Liver (tissue), 3 donors: ENCODE results near the gene ATP5IF1.

ENCODE experiments used
- NR2F2 ChIP-seq: IDR thresholded peaks from 2 replicates; pipeline ENCODE4 v1.6.1; 2016; ENCODE audit warnings: antibody characterized with exemption
- RAD21 ChIP-seq, 2 donors: IDR thresholded peaks; 2 replicates each; pipeline ENCODE4 v1.6.1; 2016; ENCODE audit warnings: antibody characterized with exemption in 2 of 2, mild to moderate bottlenecking in 2 of 2
- TAF1 ChIP-seq: conservative IDR thresholded peaks from 2 replicates; pipeline ENCODE4 v1.6.1; 2016; ENCODE audit warnings: antibody characterized with exemption, mild to moderate bottlenecking
- TF ChIP-seq, protein P1 (sequence below): IDR thresholded peaks from 2 replicates; pipeline ENCODE4 v1.6.1; 2016; ENCODE audit warnings: antibody characterized with exemption, mild to moderate bottlenecking
- TF ChIP-seq, protein P2 (sequence below): IDR thresholded peaks from 2 replicates; pipeline ENCODE4 v1.6.1; 2016; ENCODE audit warnings: antibody characterized with exemption
- TF ChIP-seq, protein P3 (sequence below): fragments of 150-350 bp; IDR thresholded peaks from 2 replicates; pipeline ENCODE4 v1.5.1; 2017; ENCODE audit warnings: improper control_type of control experiment, low read depth, low read length; ENCODE audit not compliant: missing input control
- TF ChIP-seq, protein P4 (sequence below): IDR thresholded peaks from 2 replicates; pipeline ENCODE4 v1.6.1; 2016; ENCODE audit warnings: antibody characterized with exemption
- donor health status: healthy.
- donor health status: healthy.

DNA sequence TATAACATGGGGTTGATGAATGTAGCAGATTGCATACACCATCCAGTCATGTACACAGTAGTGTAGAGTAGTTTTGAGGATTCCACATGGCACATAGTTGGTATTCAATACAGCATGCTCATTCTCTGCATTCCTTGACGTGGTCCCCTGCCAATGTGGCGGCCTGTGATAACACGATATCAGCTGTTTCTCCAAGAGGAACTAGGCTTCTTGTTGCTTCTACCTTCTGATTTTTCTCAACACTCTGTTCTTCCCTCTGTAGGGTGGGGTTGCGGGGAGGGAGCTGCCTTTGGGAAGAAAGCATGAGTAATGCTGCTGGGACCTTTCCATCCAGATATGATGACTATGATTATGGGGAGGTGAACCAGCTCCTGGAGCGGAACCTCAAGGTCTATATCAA lies 42.8 kb downstream of the ATP5IF1 start:
- TF ChIP-seq, protein P1, sequence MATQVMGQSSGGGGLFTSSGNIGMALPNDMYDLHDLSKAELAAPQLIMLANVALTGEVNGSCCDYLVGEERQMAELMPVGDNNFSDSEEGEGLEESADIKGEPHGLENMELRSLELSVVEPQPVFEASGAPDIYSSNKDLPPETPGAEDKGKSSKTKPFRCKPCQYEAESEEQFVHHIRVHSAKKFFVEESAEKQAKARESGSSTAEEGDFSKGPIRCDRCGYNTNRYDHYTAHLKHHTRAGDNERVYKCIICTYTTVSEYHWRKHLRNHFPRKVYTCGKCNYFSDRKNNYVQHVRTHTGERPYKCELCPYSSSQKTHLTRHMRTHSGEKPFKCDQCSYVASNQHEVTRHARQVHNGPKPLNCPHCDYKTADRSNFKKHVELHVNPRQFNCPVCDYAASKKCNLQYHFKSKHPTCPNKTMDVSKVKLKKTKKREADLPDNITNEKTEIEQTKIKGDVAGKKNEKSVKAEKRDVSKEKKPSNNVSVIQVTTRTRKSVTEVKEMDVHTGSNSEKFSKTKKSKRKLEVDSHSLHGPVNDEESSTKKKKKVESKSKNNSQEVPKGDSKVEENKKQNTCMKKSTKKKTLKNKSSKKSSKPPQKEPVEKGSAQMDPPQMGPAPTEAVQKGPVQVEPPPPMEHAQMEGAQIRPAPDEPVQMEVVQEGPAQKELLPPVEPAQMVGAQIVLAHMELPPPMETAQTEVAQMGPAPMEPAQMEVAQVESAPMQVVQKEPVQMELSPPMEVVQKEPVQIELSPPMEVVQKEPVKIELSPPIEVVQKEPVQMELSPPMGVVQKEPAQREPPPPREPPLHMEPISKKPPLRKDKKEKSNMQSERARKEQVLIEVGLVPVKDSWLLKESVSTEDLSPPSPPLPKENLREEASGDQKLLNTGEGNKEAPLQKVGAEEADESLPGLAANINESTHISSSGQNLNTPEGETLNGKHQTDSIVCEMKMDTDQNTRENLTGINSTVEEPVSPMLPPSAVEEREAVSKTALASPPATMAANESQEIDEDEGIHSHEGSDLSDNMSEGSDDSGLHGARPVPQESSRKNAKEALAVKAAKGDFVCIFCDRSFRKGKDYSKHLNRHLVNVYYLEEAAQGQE: no peak
- no peak for TF ChIP-seq NR2F2
- no peak for TF ChIP-seq RAD21 (IDR thresholded peaks at IDR 0.05)
- TF ChIP-seq, protein P2, sequence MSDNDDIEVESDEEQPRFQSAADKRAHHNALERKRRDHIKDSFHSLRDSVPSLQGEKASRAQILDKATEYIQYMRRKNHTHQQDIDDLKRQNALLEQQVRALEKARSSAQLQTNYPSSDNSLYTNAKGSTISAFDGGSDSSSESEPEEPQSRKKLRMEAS: no peak
- TF ChIP-seq, protein P3, sequence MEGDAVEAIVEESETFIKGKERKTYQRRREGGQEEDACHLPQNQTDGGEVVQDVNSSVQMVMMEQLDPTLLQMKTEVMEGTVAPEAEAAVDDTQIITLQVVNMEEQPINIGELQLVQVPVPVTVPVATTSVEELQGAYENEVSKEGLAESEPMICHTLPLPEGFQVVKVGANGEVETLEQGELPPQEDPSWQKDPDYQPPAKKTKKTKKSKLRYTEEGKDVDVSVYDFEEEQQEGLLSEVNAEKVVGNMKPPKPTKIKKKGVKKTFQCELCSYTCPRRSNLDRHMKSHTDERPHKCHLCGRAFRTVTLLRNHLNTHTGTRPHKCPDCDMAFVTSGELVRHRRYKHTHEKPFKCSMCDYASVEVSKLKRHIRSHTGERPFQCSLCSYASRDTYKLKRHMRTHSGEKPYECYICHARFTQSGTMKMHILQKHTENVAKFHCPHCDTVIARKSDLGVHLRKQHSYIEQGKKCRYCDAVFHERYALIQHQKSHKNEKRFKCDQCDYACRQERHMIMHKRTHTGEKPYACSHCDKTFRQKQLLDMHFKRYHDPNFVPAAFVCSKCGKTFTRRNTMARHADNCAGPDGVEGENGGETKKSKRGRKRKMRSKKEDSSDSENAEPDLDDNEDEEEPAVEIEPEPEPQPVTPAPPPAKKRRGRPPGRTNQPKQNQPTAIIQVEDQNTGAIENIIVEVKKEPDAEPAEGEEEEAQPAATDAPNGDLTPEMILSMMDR: no peak
- TF ChIP-seq, protein P4, sequence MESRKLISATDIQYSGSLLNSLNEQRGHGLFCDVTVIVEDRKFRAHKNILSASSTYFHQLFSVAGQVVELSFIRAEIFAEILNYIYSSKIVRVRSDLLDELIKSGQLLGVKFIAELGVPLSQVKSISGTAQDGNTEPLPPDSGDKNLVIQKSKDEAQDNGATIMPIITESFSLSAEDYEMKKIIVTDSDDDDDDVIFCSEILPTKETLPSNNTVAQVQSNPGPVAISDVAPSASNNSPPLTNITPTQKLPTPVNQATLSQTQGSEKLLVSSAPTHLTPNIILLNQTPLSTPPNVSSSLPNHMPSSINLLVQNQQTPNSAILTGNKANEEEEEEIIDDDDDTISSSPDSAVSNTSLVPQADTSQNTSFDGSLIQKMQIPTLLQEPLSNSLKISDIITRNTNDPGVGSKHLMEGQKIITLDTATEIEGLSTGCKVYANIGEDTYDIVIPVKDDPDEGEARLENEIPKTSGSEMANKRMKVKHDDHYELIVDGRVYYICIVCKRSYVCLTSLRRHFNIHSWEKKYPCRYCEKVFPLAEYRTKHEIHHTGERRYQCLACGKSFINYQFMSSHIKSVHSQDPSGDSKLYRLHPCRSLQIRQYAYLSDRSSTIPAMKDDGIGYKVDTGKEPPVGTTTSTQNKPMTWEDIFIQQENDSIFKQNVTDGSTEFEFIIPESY: no peak
- TF ChIP-seq TAF1: no peak
